HEK293 (cell line): ENCODE data around the gene ADAMTS20.

Experiments
- CTCF ChIA-PET: fragments of 350-600 bp; formaldehyde crosslinking; extraction: SDS; loops from one replicate; lab custom pipeline; 2021; ENCODE audit warnings: antibody characterized with exemption; lab: Yijun Ruan, JAX
- POLR2A ChIA-PET: fragments of 300-600 bp; formaldehyde crosslinking; extraction: SDS; loops from one replicate; lab custom pipeline; 2020; ENCODE audit warnings: antibody characterized with exemption, inconsistent platforms; lab: Yijun Ruan, JAX
- H3K27ac ChIP-seq: fragments of 200-500 bp; sonication (Bioruptor generic); 2 replicates; pipeline ENCODE4 v1.5.1; 2014; ENCODE audit warnings: low read depth, low read length, control low read depth, inconsistent platforms; ENCODE audit errors: extremely low read depth
- H3K36me3 ChIP-seq, 2 experiments: fragments of 200-500 bp in 1 of 2; sonication (Bioruptor generic) in 1 of 2; 1 replicate in 1 of 2; 2 replicates in 1 of 2; pipeline ENCODE4 v1.5.1; 2014 to 2017; ENCODE audit warnings: inconsistent platforms in 2 of 2, low read length in 2 of 2; ENCODE audit not compliant: control insufficient read depth in 2 of 2, insufficient read depth in 1 of 2
- H3K4me1 ChIP-seq: fragments of 200-500 bp; sonication (Bioruptor generic); 2 replicates; pipeline ENCODE4 v1.5.1; 2014; ENCODE audit warnings: mild to moderate bottlenecking, low read length, inconsistent platforms; ENCODE audit not compliant: control insufficient read depth, insufficient read depth
- H3K4me3 ChIP-seq: 2 replicates; pipeline ENCODE4 v1.5.1; 2011; ENCODE audit warnings: low read depth, mild to moderate bottlenecking, control low read depth, low read length, moderate library complexity
- H3K9me3 ChIP-seq: fragments of 200-500 bp; sonication (Bioruptor generic); 2 replicates; pipeline ENCODE4 v1.5.1; 2014; ENCODE audit warnings: low read depth, low read length, inconsistent platforms; ENCODE audit not compliant: control insufficient read depth, insufficient read depth
- EGR2 ChIP-seq: fragments of 450-650 bp; formaldehyde crosslinking; IDR thresholded peaks from 2 replicates; pipeline ENCODE4 v1.5.1; 2016; ENCODE audit warnings: low read depth, missing biosample characterization, missing genetic modification characterization
- HOXA7 ChIP-seq: sonication (generic); formaldehyde crosslinking; IDR thresholded peaks from 2 replicates; pipeline ENCODE4 v1.8.1; 2022; ENCODE audit warnings: missing genetic modification reagents, borderline replicate concordance
- PRDM1 ChIP-seq: fragments of 450-650 bp; formaldehyde crosslinking; IDR thresholded peaks from 2 replicates; pipeline ENCODE4; 2016; ENCODE audit warnings: missing biosample characterization, missing genetic modification characterization
- ZNF138 ChIP-seq: fragments of 450-650 bp; formaldehyde crosslinking; IDR thresholded peaks from 2 replicates; pipeline ENCODE4 v1.5.1; 2016; ENCODE audit warnings: missing biosample characterization, missing genetic modification characterization, borderline replicate concordance
- ZNF175 ChIP-seq: fragments of 450-650 bp; formaldehyde crosslinking; IDR thresholded peaks from 2 replicates; pipeline ENCODE4 v1.5.1; 2016; ENCODE audit warnings: missing biosample characterization, missing genetic modification characterization
- ZNF354C ChIP-seq: fragments of 450-650 bp; formaldehyde crosslinking; IDR thresholded peaks from 2 replicates; pipeline ENCODE4 v1.5.1; 2016; ENCODE audit warnings: missing biosample characterization, missing genetic modification characterization, low read depth, borderline replicate concordance
- ZNF37A ChIP-seq: fragments of 450-650 bp; IDR thresholded peaks from 2 replicates; pipeline ENCODE4 v1.5.1; 2018; ENCODE audit warnings: missing biosample characterization, missing genetic modification characterization
- ZNF404 ChIP-seq: fragments of 450-650 bp; formaldehyde crosslinking; IDR thresholded peaks from 2 replicates; pipeline ENCODE4 v1.5.1; 2017; ENCODE audit warnings: missing biosample characterization, missing genetic modification characterization
- ZNF416 ChIP-seq: fragments of 450-650 bp; formaldehyde crosslinking; IDR thresholded peaks from 2 replicates; pipeline ENCODE4 v1.5.1; 2016; ENCODE audit warnings: missing biosample characterization, missing genetic modification characterization
- ZNF473 ChIP-seq: fragments of 450-650 bp; formaldehyde crosslinking; IDR thresholded peaks from 2 replicates; pipeline ENCODE4 v1.5.1; 2017; ENCODE audit warnings: missing biosample characterization, missing genetic modification characterization
- ZNF549 ChIP-seq: fragments of 450-650 bp; IDR thresholded peaks from 2 replicates; pipeline ENCODE4 v1.5.1; 2018; ENCODE audit warnings: missing biosample characterization, missing genetic modification characterization, mild to moderate bottlenecking, inconsistent platforms, moderate library complexity
- ZNF560 ChIP-seq: fragments of 450-650 bp; formaldehyde crosslinking; IDR thresholded peaks from 2 replicates; pipeline ENCODE4 v1.5.1; 2017; ENCODE audit warnings: missing biosample characterization, missing genetic modification characterization, borderline replicate concordance
- ZNF629 ChIP-seq: fragments of 450-650 bp; formaldehyde crosslinking; IDR thresholded peaks from 2 replicates; pipeline ENCODE4 v1.5.1; 2017; ENCODE audit warnings: missing biosample characterization, missing genetic modification characterization
- ZNF658 ChIP-seq: fragments of 450-650 bp; formaldehyde crosslinking; IDR thresholded peaks from 2 replicates; pipeline ENCODE4; 2016; ENCODE audit warnings: missing biosample characterization, missing genetic modification characterization
- ZNF777 ChIP-seq: fragments of 450-650 bp; formaldehyde crosslinking; IDR thresholded peaks from 2 replicates; pipeline ENCODE4 v1.5.1; 2017; ENCODE audit warnings: missing biosample characterization, missing genetic modification characterization, borderline replicate concordance
- TF ChIP-seq, protein P1 (sequence below): fragments of 450-650 bp; formaldehyde crosslinking; IDR thresholded peaks from 2 replicates; pipeline ENCODE4 v1.5.1; 2016; ENCODE audit warnings: missing biosample characterization, missing genetic modification characterization
- TF ChIP-seq, protein P2 (sequence below): fragments of 450-650 bp; formaldehyde crosslinking; IDR thresholded peaks from 2 replicates; pipeline ENCODE4 v1.5.1; 2016; ENCODE audit warnings: missing biosample characterization, missing genetic modification characterization
- TF ChIP-seq, protein P3 (sequence below): fragments of 450-650 bp; formaldehyde crosslinking; IDR thresholded peaks from 2 replicates; pipeline ENCODE4 v1.5.1; 2016; ENCODE audit warnings: missing biosample characterization, missing genetic modification characterization

Gene ADAMTS20

DNA sequence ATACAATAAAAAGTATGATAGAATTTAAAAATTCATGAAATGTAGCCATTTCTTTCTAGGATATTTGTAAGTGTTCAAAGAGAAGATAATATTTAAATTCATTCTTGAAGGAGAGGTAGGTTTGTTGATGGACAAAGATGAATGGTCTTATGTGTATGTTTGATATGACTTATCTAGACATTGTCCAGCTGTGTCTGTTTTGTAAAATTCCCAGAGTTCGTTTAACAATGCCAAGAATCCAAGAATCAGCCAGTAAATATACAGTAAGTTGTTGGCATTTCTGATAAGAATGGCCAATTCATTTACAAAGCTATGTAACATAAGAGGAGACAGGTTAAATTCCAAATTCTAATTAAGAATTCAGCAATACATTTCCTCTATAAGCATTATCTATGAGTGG lies 150.9 kb downstream of the ADAMTS20 start:
- no peak overlapping the region for H3K27ac ChIP-seq
- H3K4me1 ChIP-seq: no peaks in the 10 kb centered on the region
- ChIA-PET CTCF (no interaction called here), POLR2A (no interaction called here)
- no peaks in the 10 kb centered on the region for H3K9me3 ChIP-seq
- no peaks in the 10 kb centered on the region for H3K36me3 ChIP-seq
- TF ChIP-seq ZNF138 (tag by site-specific recombination) (no peak), ZNF37A (no peak), ZNF416 (tag by site-specific recombination) (no peak), ZNF777 (tag by site-specific recombination) (no peak), ZNF473 (tag by site-specific recombination) (no peak), ZNF629 (no peak), ZNF354C (tag by site-specific recombination) (no peak), ZNF658 (tag by site-specific recombination) (no peak)
- no peak overlapping the region for H3K4me3 ChIP-seq

DNA sequence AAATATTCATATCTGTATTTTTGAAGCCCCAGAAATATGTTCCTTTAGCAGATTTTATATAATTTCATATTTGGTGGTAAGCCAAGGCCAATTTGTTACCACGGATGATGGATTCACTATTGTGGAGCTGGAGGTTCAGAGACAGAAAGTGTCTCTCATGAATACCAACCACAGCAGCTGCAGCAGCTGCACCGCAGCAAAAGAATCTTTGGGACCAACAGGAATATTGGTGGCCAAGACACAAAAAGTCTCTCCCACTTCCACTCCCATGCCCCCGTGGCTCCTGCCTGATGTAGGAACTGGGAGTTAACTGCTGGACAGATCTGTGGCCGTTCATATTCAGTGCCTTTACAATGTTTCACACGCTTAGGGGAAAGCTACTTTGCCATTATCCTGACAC lies 155.3 kb downstream of the ADAMTS20 start:
- CTCF ChIA-PET: interaction anchor here (0.6 kb wide), 1 partner anchor 1039 kb away, joined by 3 read pairs; no protein-coding TSS in a partner anchor
- POLR2A ChIA-PET: no interaction called here
- Histone ChIP-seq H3K36me3 (no peaks in the 10 kb centered on the region), H3K4me1 (no peaks in the 10 kb centered on the region), H3K27ac (no peak overlapping the region)
- TF ChIP-seq, protein P1, sequence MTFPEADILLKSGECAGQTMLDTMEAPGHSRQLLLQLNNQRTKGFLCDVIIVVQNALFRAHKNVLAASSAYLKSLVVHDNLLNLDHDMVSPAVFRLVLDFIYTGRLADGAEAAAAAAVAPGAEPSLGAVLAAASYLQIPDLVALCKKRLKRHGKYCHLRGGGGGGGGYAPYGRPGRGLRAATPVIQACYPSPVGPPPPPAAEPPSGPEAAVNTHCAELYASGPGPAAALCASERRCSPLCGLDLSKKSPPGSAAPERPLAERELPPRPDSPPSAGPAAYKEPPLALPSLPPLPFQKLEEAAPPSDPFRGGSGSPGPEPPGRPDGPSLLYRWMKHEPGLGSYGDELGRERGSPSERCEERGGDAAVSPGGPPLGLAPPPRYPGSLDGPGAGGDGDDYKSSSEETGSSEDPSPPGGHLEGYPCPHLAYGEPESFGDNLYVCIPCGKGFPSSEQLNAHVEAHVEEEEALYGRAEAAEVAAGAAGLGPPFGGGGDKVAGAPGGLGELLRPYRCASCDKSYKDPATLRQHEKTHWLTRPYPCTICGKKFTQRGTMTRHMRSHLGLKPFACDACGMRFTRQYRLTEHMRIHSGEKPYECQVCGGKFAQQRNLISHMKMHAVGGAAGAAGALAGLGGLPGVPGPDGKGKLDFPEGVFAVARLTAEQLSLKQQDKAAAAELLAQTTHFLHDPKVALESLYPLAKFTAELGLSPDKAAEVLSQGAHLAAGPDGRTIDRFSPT (tag by site-specific recombination): no peak
- TF ChIP-seq ZNF560 (tag by site-specific recombination) (no peak), PRDM1 (tag by site-specific recombination) (no peak), ZNF777 (tag by site-specific recombination) (no peak), EGR2 (tag by site-specific recombination) (no peak), ZNF175 (tag by site-specific recombination) (no peak), ZNF629 (no peak), ZNF404 (tag by site-specific recombination) (no peak), ZNF549 (tag by site-specific recombination) (no peak), HOXA7 (CRISPR knock-in tag) (no peak)
- TF ChIP-seq, protein P2, sequence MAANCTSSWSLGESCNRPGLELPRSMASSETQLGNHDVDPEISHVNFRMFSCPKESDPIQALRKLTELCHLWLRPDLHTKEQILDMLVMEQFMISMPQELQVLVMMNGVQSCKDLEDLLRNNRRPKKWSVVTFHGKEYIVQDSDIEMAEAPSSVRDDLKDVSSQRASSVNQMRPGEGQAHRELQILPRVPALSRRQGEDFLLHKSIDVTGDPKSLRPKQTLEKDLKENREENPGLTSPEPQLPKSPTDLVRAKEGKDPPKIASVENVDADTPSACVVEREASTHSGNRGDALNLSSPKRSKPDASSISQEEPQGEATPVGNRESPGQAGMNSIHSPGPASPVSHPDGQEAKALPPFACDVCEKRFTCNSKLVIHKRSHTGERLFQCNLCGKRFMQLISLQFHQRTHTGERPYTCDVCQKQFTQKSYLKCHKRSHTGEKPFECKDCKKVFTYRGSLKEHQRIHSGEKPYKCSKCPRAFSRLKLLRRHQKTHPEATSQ: no peak
- TF ChIP-seq, protein P3, sequence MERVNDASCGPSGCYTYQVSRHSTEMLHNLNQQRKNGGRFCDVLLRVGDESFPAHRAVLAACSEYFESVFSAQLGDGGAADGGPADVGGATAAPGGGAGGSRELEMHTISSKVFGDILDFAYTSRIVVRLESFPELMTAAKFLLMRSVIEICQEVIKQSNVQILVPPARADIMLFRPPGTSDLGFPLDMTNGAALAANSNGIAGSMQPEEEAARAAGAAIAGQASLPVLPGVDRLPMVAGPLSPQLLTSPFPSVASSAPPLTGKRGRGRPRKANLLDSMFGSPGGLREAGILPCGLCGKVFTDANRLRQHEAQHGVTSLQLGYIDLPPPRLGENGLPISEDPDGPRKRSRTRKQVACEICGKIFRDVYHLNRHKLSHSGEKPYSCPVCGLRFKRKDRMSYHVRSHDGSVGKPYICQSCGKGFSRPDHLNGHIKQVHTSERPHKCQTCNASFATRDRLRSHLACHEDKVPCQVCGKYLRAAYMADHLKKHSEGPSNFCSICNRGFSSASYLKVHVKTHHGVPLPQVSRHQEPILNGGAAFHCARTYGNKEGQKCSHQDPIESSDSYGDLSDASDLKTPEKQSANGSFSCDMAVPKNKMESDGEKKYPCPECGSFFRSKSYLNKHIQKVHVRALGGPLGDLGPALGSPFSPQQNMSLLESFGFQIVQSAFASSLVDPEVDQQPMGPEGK (tag by site-specific recombination): no peak
- TF ChIP-seq, all 188 proteins: peak for 0
- Histone ChIP-seq H3K9me3 (no peaks in the 10 kb centered on the region), H3K4me3 (no peak overlapping the region)
